ENCODE results near the gene DAZAP2.

- TF ChIP-seq ISL1 (CRISPR knock-in tag; IDR thresholded peaks at IDR 0.05) (no peak), PATZ1 (CRISPR knock-in tag; IDR thresholded peaks at IDR 0.05; ENCODE audit: borderline replicate concordance) (no peak), OSR1 (CRISPR knock-in tag; IDR thresholded peaks at IDR 0.05) (no peak), GLIS3 (CRISPR knock-in tag; IDR thresholded peaks at IDR 0.05) (no peak), TSHZ2 (CRISPR knock-in tag; IDR thresholded peaks at IDR 0.05) (no peak), ZFP3 (CRISPR knock-in tag; IDR thresholded peaks at IDR 0.05) (no peak), RARB (CRISPR knock-in tag; IDR thresholded peaks at IDR 0.05) (no peak)
Measured at GRCh38 chr12:51191516-51192283, 46.9 kb upstream of the DAZAP2 start.
